K562 (cell line): ENCODE measurements around the gene FUCA1. TPM values are rescaled to one million over a fixed set of nuclear protein-coding genes. Genes with fewer than 3 reads are reported as not detected.

Source experiments
- ARHGAP35 ChIP-seq: fragments of 450-650 bp; IDR thresholded peaks from 2 replicates; pipeline ENCODE4 v1.6.1; 2018; ENCODE audit not compliant: partially characterized antibody
- BCLAF1 ChIP-seq, 2 experiments: fragments of 450-650 bp in 1 of 2; IDR thresholded peaks; 2 replicates each; pipeline ENCODE4 v1.6.1; 2011 to 2017; ENCODE audit warnings: low read depth in 2 of 2, antibody characterized with exemption in 1 of 2, borderline replicate concordance in 1 of 2, low read length in 1 of 2, mild to moderate bottlenecking in 1 of 2, mixed read lengths in 1 of 2; ENCODE audit not compliant: control insufficient read depth in 1 of 2
- CTBP1 ChIP-seq: fragments of 450-650 bp; IDR thresholded peaks from 2 replicates; pipeline ENCODE4 v1.6.1; 2016; ENCODE audit warnings: borderline replicate concordance
- ELF2 ChIP-seq: fragments of 250-450 bp; sonication (Bioruptor Pico); IDR thresholded peaks from 2 replicates; pipeline ENCODE4 v1.5.0; 2021; ENCODE audit warnings: mild to moderate bottlenecking
- EWSR1 ChIP-seq: fragments of 450-650 bp; IDR thresholded peaks from 2 replicates; pipeline ENCODE4 v1.6.1; 2018; ENCODE audit warnings: borderline replicate concordance, mild to moderate bottlenecking, low read depth, moderate library complexity; ENCODE audit not compliant: partially characterized antibody
- HMG20B ChIP-seq: fragments of 250-450 bp; sonication (Bioruptor Pico); IDR thresholded peaks from 2 replicates; pipeline ENCODE4 v1.5.0; 2021; ENCODE audit warnings: mild to moderate bottlenecking
- LARP7 ChIP-seq: fragments of 450-650 bp; IDR thresholded peaks from 2 replicates; pipeline ENCODE4 v1.6.1; 2016
- LEF1 ChIP-seq: fragments of 450-650 bp; IDR thresholded peaks from 2 replicates; pipeline ENCODE4 v1.6.1; 2016; ENCODE audit warnings: mild to moderate bottlenecking
- MLX ChIP-seq, 2 experiments: fragments of 450-650 bp in 1 of 2; sonication (generic) in 1 of 2; formaldehyde crosslinking; conservative IDR thresholded peaks; 2 replicates each; pipeline versions ENCODE4 v1.4.0 to v1.8.1; 2020 to 2022; ENCODE audit warnings: mild to moderate bottlenecking in 1 of 2, missing genetic modification reagents in 1 of 2
- PML ChIP-seq: IDR thresholded peaks from 2 replicates; pipeline ENCODE4 v1.6.1; 2012; ENCODE audit warnings: low read length, inconsistent platforms
- POLR2AphosphoS2 ChIP-seq: IDR thresholded peaks from 2 replicates; pipeline ENCODE4 v1.6.1; 2012; ENCODE audit warnings: low read length, improper control_type of control experiment
- POLR2AphosphoS5 ChIP-seq: IDR thresholded peaks from 2 replicates; pipeline ENCODE4 v1.6.1; 2011; ENCODE audit warnings: mild to moderate bottlenecking, low read depth, low read length, moderate library complexity; ENCODE audit not compliant: control insufficient read depth, insufficient read depth
- POLR3A ChIP-seq: IDR thresholded peaks from 2 replicates; pipeline ENCODE4 v1.6.1; 2011; ENCODE audit warnings: borderline replicate concordance, mild to moderate bottlenecking, moderate library complexity; ENCODE audit not compliant: insufficient read length, insufficient read depth; ENCODE audit errors: extremely low read depth
- RBM17 ChIP-seq: fragments of 200-400 bp; formaldehyde crosslinking; IDR thresholded peaks from 2 replicates; pipeline ENCODE4 v1.6.1; 2017; ENCODE audit warnings: low read depth, mild to moderate bottlenecking, low read length, borderline replicate concordance
- SIN3A ChIP-seq, 2 experiments: fragments of 150-350 bp in 1 of 2; IDR thresholded peaks; 2 replicates each; pipeline ENCODE4 v1.6.1; 2011 to 2016; ENCODE audit warnings: borderline replicate concordance in 2 of 2, low read depth in 2 of 2, low read length in 2 of 2, mild to moderate bottlenecking in 2 of 2, moderate library complexity in 2 of 2; ENCODE audit not compliant: control insufficient read depth in 1 of 2
- SNAPC5 ChIP-seq: fragments of 250-450 bp; sonication (Bioruptor Pico); IDR thresholded peaks from 2 replicates; pipeline ENCODE4 v1.8.0; 2021; ENCODE audit warnings: moderate library complexity, mild to moderate bottlenecking, inconsistent platforms
- STAG1 ChIP-seq: sonication (generic); formaldehyde crosslinking; IDR thresholded peaks from 2 replicates; pipeline ENCODE4 v1.5.0; 2020; ENCODE audit warnings: missing genetic modification reagents, borderline replicate concordance
- TCFL5 ChIP-seq: fragments of 250-450 bp; sonication (Bioruptor Pico); conservative IDR thresholded peaks from 2 replicates; pipeline ENCODE4 v1.6.1; 2021; ENCODE audit warnings: mild to moderate bottlenecking, moderate library complexity, matching md5 sums
- ZBTB5 ChIP-seq: fragments of 450-650 bp; IDR thresholded peaks from 2 replicates; pipeline ENCODE4 v1.6.1; 2017; ENCODE audit warnings: antibody characterized with exemption
- ZBTB8A ChIP-seq: fragments of 450-650 bp; IDR thresholded peaks from 2 replicates; pipeline ENCODE4 v1.6.1; 2018; ENCODE audit warnings: mild to moderate bottlenecking, moderate library complexity; ENCODE audit not compliant: partially characterized antibody
- ZNF12 ChIP-seq: sonication (generic); formaldehyde crosslinking; IDR thresholded peaks from 2 replicates; pipeline ENCODE4 v1.4.0; 2020; ENCODE audit warnings: mild to moderate bottlenecking, missing genetic modification reagents
- ZNF224 ChIP-seq: sonication (generic); formaldehyde crosslinking; IDR thresholded peaks from 2 replicates; pipeline ENCODE4 v1.8.0; 2022; ENCODE audit warnings: mild to moderate bottlenecking, missing genetic modification reagents
- ZNF3 ChIP-seq: fragments of 250-450 bp; sonication (Bioruptor Pico); IDR thresholded peaks from 2 replicates; pipeline ENCODE4 v1.5.0; 2021; ENCODE audit warnings: mild to moderate bottlenecking, moderate library complexity
- polyA plus RNA-seq, 8 experiments: library from polyadenylated mRNA; depleted of rRNA in 4 of 8; stranded (reverse) in 5 of 8; unstranded in 3 of 8; fragments of >200 nt; fragmentation: Nextera tagmentation in 2 of 8; fragmentation: Illumina TruSeq in 1 of 8; extraction: Ambion mirVana in 2 of 8; extraction: Trizol in 1 of 8; gene quantifications; 2 replicates each; pipeline versions ENCODE4 v1.2.1 to v1.2.3, GENCODE V29; 2011 to 2014; ENCODE audit warnings: inconsistent platforms in 1 of 8, missing spikeins in 1 of 8
- total RNA-seq, 7 experiments: library from RNA; depleted of rRNA in 6 of 7; stranded (reverse); fragments of >200 nt in 6 of 7; fragmentation: Illumina TruSeq in 2 of 7; extraction: Trizol in 2 of 7; gene quantifications; 2 replicates each; pipeline versions ENCODE4 v1.2.1 to v1.2.3, GENCODE V29; 2011 to 2021; ENCODE audit warnings: low replicate concordance in 1 of 7

The FUCA1 gene
- total and polyA plus RNA-seq, 9 of the 15 experiments (the other 6 are each of a cell fraction or from before 2014, with no cell fraction given) = 7.0 to 20.5 (median 13.5) TPM

- TF ChIP-seq EWSR1 (no peak), PML (peak; percentile 81; the same call in 1 of the 2 replicates), RBM17 (no peak), LEF1 (no peak; the same call in 1 of the 2 replicates), LARP7 (no peak), MLX (CRISPR knock-in tag; conservative IDR thresholded peaks at IDR 0.05) (peak in 1 of 2 experiments; percentile 64; a peak in 2 of 4 replicates), ZBTB5 (no peak), BCLAF1 (IDR thresholded peaks at IDR 0.05; ENCODE audit: borderline replicate concordance in 1 of 2, control insufficient read depth in 1 of 2, low read depth in 2 of 2, low read length in 1 of 2) (no peak), ZNF3 (CRISPR knock-in tag) (no peak), ZBTB8A (no peak), POLR2AphosphoS5 (peak; percentile 92), POLR2AphosphoS2 (no peak), ZNF12 (no peak), CTBP1 (peak; percentile 72), SIN3A (IDR thresholded peaks at IDR 0.05; ENCODE audit: borderline replicate concordance in 2 of 2, control insufficient read depth in 1 of 2, low read depth in 2 of 2, low read length in 2 of 2) (peak; percentile 94 to 97), SNAPC5 (no peak), STAG1 (no peak), ZNF224 (CRISPR knock-in tag) (no peak), ARHGAP35 (no peak), ELF2 (CRISPR knock-in tag) (no peak), HMG20B (0 out of 2 replicates have a peak, but pooled peaks have one; percentile 50), POLR3A (no peak), TCFL5 (CRISPR knock-in tag) (no peak)
Observed at GRCh38 chr1:23825076-23825761, 42.9 kb downstream of the FUCA1 start, which contains the start of gene HMGCL (continued).
